IMR-90 (cell line): Measurements from ENCODE around the gene CLDN9.

Source experiments
- MXI1 ChIP-seq: IDR thresholded peaks from 2 replicates; pipeline ENCODE4 v1.6.1; 2012; ENCODE audit warnings: low read depth, mild to moderate bottlenecking, low read length, moderate library complexity, borderline replicate concordance
- NFE2L2 ChIP-seq: fragments of 150-350 bp; IDR thresholded peaks from 2 replicates; pipeline ENCODE4 v1.6.1; 2016; ENCODE audit warnings: low read depth, mild to moderate bottlenecking, low read length
- POLR2A ChIP-seq: IDR thresholded peaks from 2 replicates; pipeline ENCODE4 v1.6.1; 2012; ENCODE audit warnings: mild to moderate bottlenecking, low read depth, low read length
- RAD21 ChIP-seq: IDR thresholded peaks from 2 replicates; pipeline ENCODE4 v1.6.1; 2012; ENCODE audit warnings: low read length, improper control_type of control experiment
- TF ChIP-seq, protein P1 (sequence below): conservative IDR thresholded peaks from 2 replicates; pipeline ENCODE4 v1.5.1; 2012; ENCODE audit warnings: mild to moderate bottlenecking, low read depth, low read length, improper control_type of control experiment

DNA sequence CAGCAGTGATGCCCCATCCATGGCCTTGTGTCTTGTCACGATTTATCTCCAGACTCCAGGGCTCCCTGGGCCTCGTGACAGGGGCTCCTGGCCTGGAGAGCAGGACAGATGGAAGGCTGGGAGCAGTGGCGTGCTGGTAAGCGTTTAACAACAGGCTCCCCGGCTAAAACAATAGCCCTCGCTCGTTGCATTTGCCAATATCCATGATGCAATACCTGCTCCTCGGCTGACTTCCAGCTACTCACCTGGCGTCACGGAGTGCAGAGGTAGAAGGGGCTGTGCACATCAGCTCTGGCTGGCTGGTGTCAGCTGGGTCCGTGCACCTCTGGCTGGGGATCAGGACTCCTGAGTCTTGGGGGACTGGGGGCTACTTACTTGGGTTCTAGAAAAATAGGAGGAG lies 25.5 kb downstream of the CLDN9 start:
- TF ChIP-seq, protein P1, sequence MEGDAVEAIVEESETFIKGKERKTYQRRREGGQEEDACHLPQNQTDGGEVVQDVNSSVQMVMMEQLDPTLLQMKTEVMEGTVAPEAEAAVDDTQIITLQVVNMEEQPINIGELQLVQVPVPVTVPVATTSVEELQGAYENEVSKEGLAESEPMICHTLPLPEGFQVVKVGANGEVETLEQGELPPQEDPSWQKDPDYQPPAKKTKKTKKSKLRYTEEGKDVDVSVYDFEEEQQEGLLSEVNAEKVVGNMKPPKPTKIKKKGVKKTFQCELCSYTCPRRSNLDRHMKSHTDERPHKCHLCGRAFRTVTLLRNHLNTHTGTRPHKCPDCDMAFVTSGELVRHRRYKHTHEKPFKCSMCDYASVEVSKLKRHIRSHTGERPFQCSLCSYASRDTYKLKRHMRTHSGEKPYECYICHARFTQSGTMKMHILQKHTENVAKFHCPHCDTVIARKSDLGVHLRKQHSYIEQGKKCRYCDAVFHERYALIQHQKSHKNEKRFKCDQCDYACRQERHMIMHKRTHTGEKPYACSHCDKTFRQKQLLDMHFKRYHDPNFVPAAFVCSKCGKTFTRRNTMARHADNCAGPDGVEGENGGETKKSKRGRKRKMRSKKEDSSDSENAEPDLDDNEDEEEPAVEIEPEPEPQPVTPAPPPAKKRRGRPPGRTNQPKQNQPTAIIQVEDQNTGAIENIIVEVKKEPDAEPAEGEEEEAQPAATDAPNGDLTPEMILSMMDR, result no peak
- TF ChIP-seq RAD21, result no peak
- no peak for TF ChIP-seq NFE2L2
- no peak for TF ChIP-seq POLR2A
- no peak for TF ChIP-seq MXI1
